NCI-H2029 treated with DMSO at 0.1 percent for 48 hours (cell line): Measurements from ENCODE around the gene RBM12.

Experiments
- DNase-seq: peaks from one replicate; lab custom pipeline; 2025; lab: John Stamatoyannopoulos, UW

The RBM12 gene

DNA sequence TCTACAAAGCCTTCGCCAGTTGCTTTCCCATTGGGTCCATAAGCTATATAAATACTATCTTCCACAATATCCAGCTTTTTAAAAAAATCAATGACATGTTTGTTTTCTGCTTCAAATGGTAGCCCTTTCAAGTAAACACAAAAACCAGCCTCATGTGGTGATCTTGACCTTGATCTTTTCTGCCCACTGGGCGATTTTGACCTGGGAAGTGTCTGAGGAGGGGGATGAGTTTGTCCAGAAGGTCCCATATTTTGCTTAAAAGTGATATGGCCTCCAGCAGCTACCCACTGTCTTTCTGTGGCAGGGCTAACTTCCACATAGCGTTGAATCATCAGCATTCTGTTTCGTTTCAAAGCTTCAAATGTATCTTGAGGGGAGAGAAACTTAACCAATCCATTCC, 10.8 kb downstream of the RBM12 start:
- no peak for DNase-seq

DNA sequence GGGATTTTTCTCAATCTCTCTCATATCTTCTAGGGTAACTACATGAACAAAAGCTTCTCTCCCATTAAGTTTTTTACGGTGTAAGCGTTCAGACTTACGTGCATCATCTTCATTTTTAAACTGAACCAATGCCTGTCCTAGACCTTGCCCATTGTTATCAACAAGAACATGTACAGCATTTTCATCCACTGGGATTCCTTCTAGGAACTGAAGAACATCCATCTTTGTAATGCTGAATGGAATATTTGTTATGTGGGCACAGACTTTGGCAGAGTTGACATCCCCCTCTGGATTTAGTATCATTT, 11.3 kb downstream of the RBM12 start:
- DNase-seq, result no peak

DNA sequence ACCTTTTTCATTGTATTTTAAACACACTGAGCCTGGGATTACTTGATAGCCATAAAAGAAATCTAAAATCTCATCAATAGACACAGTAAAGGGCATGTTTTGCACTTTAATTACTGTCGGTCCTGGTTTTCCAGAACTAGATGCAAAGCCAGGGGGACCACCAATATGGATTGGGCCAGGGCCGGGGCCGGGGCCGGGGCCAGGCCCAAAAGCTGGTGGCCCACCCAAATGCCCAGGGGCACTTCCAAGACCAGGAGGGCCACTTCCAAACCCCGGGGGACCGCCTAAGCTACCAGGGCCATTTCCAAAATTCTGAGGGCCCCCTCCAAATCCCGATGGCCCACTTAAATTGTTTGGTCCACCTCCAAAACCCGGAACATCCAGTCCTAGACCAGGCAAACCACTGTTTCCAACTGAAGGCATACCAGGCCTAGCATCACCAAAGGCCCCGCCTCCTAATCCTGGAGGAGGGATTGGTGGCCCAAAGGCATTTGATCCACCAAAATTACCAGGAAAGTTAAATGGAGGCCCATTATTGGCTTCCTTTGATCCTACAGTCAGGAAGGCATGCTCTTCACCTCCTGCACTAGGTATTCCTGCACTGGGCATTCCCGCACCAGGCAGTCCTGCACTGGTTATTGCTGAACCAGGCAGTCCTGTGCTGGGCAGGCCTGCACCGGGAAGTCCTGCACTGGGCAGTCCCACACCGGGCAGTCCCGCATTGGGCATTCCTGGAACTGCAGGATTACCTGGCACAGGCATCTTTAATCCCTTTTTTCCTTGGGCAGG, 11.9 kb downstream of the RBM12 start:
- DNase-seq, result no peak

DNA sequence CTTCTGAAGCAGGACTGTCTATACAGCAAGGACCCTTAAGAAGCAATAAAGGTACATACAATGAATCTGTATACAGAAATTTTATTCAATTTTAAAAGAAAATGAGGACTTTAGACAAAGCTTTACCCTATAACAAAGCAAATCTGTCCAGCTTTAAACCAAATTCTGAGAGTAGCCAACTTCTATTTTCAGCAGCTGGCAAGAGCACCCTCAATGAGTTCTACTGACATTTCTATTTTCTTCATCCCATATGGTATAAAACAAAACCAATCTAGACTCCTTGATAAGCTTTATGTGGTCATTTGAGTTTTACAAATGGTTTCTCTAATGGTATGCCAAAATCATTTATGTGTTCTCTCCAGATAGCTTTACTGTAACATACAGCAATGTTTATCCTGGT, 12.7 kb downstream of the RBM12 start:
- no peak for DNase-seq

DNA sequence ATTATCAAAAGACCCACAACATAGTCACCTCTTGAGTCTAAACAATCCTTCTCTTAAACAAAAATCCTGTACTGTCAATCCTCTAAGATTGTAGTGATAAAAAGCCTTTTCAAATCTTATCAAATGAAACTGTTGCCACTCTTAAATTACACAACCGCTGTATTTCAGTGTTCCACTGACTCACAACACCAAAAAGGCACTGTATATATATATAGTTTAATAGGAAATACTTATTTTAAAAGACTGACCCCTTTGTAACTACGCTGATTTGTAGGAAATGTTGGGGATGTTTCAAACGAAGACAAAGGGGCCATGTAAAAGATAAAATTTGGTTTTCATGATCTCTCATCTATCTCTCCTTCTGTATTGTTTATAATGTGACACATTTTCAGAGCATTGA, 14.1 kb downstream of the RBM12 start:
- no peak for DNase-seq

DNA sequence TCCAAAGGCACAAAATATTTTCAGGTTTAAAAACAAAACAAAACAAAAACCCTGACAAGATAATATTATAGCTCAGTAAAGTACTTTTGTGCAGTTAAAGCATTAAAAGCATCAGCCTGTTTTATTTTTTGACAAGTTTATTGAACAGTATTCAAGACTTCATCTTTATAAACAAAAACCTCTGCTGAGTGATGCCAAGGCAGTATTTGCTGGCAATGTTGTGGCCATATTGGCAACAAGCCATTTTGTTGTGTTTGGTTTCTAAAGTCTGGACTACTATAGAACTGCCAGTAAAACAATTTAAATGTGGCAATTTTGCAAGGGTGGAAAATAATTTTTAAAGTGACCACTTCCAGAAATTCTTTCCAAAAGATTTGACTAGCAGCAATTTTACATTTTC, 15.9 kb downstream of the RBM12 start:
- no peak for DNase-seq

DNA sequence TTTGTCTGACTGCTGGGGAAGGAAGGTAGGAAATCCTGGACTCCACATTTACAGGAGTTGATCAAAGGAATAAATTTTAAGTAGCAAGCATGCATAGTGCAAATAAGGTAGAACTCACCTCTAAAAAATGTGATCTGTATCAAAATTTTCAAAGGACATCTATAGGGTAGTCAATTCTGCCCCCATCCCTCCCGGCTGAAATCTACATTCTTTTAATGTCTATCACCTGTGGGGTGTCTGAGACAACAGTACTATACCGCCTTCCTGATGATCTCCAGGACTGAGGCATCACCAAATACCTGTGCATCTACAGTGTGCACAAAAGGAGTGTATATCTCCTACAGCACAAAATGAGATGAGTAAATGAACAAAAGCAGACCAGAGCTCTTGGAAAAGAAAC, 19.9 kb downstream of the RBM12 start:
- no peak for DNase-seq

DNA sequence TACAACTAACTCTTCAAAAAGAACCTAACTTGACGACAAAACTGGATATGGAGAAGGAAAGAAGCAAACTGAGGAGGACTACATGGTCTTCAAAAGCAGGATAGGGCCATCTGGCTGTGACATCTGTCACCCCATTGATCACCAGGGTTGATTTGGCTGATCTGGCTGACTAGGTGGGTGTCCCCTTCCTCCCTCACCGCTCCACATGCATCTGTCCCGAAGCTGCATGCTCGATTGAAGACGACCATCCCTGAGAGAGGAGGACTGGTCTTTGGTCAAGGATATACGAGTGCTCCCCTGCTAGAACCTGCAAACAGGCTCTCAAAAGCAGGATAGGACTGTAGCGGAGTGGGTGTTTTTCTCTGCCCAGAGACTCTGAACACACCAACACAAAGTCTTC, 21.7 kb downstream of the RBM12 start:
- DNase-seq, result no peak

DNA sequence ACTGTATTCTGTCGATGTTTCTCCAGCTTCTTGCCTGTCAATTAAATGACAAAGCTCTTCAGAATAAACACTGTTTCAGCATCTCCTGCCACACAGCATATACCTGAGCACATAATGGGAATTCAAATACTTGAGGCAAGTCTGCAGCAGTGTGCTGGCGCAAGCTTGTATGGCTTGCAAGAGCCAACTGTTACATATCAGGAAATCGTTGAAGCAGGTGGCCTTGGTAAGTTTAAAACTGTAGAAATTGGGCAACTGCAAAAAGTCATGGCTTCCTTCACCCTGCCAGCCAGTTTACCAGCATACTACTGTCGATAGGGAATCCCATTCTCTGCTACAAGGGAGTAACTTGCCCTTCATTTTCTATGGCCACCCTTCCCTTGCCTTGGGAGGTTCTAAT, 23.0 kb downstream of the RBM12 start:
- no peak for DNase-seq

DNA sequence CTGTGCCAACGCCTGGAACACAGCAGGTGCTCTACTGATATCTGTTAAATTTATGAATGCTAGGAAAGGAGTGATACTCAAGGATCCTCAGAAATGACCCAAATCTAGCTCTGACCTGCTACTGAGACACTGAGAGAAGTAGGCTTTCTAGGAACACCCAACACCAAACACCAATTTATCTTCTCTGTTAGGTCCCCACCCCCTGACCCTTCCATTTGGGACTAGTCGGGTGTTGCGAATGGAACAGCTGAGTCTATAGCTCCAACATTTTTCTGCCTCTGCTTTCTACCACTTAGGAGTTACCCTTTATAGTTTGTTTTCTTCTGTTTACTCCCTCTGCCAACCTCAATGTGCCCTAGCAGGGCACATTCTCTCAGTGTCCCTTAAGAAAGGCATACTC, 24.0 kb downstream of the RBM12 start:
- no peak for DNase-seq

DNA sequence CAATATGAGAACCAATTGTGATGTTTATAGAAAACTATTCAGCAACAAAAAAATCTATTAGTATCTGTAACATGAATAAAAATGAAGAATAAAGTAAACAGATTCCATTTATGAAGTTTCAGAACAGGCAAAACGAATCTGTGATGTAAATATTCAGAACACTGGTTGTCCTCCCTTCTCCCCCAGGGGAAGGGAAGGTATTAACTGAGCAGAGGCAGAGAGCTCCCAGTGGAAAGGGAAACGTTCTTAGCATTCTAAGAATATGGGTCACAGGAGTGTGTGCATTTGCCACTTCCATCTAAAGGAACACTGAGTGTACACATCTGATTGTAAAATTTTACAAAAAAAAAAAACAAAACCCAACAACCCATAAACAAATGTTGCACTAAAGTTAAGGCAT, 25.9 kb downstream of the RBM12 start:
- no peak for DNase-seq

DNA sequence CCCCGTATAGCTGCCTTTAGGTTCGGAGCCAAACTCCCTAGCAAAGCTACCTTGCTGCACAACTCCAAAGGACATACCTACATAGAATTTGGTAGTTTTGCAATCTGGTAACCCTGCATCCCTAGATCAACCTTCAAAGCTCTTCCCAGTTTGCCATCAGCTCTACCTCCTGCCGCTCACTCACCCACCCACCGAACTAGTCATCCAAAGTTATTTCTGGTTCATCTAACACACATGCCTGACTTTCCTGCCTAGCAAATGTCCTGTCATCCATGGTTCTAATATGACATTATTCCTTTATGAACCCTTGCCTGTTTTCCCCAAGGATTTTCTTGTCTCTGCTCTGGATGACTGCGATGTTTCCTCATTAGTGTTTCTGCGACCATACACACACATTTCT, 27.4 kb downstream of the RBM12 start:
- DNase-seq, result no peak

DNA sequence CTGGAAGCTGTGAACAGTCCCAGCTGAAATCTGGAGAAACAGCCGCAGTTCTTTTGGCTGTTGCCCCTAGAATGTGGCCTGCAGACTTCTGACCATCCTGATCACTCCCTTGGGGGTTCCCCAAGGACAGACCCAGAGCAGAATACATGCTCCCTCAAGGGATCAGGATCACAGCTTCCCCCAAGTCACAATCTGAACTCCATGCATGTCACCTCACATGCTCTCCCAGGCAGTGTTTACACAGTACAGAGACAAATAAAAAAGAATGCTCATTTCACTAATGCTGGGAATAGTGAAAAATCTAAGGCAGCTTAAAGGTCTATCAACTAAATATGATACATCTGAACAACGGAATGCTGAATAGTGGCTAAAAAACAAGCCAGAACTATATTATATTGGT, 28.6 kb downstream of the RBM12 start:
- no peak for DNase-seq

DNA sequence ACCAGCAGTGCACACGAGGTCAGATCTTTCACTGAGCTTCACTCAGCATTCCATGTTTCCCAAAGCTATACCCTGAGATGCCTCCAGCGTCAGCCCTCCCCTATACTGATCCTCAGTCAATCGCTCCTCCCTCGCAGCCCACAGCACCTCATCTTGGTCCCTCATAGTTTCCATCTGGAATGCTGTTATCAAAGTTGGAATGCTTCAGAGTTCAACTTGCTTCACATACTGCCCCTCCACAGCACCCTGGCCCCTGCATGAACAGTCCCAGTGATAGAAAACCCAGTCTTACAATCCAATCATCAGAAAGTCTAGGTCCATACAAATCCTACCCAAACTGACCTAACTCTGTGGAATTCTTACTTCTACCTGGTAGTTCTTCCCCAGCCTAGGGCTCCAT, 29.0 kb downstream of the RBM12 start:
- no peak for DNase-seq

DNA sequence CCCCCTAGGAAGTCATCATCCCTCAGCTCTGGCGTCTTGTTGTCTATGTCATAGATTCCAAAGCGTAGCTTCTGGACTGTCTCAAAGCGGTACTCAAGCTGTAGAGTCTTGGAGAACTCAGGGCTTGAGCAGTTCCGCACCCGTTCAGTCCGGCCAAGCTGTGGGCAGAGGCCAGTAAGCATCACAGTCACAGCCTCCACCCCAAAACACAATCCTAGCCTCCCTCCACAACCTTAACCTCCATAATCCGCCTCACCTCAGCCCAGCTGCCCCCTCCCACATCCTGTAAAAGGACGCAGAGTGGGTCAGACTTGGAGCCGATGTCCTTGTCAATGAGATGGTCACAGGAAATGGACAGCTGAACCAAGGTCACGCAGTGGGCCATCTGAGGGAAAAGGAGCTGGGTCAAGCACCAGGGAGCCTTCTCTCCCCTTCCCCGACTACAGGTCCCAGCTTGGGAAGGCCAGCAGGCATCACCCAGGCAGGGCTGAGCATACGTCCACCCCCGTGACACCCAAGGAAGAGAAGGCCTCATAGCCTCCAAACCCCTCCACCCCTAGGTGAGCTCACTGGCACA, 32.1 kb downstream of the RBM12 start:
- no peak for DNase-seq

DNA sequence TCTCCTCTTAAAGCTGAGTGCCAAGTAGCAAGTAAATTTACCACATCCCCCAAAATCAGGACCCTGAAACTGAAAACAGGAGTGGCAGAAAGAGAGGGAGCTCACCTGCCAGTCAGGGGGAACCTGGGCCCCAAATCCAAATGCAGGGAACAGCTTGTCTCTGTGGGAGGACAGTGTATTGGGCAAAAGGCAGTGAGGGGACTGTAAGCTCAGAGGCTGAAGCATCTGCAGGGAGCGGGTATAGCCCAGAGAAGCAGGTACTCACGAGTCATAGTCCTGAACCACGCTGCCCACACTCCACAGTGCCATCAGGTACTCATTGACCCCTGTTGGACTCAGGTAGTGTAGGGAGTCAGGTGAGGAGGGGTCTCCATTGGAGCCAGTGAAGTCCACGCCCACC, 34.1 kb downstream of the RBM12 start:
- no peak for DNase-seq

DNA sequence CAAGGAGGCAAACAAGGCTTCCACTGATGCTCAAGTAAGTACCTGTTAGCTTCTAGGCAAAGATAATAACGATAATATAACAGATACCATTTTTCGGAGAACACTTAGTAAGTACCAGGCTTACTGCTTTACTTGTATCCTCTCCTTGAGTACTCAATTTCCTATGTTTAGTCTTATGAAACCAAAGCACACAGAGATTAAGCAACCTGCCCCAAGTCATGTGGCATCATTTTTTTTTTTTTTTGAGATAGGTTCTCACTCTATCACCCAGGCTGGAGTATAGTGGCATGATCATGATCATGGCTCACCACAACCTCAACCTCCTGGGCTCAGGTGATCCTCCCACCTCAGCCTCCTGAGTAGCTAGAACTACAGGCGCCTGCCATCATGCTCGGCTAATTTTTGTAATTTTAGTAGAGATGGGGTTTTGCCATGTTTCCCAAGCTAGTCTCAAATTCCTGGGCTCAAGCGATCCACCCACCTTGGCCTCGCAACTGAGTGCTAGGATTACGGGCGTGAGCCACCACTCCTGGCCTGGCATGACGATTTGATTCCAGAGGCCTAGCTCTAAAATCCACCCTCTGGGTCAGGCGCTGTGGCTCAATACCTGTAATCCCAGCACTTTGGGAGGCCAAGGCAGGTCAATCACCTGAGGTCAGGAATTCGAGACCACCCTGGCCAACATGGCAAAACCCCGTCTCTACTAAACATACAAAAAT, 35.1 kb downstream of the RBM12 start:
- no peak for DNase-seq

DNA sequence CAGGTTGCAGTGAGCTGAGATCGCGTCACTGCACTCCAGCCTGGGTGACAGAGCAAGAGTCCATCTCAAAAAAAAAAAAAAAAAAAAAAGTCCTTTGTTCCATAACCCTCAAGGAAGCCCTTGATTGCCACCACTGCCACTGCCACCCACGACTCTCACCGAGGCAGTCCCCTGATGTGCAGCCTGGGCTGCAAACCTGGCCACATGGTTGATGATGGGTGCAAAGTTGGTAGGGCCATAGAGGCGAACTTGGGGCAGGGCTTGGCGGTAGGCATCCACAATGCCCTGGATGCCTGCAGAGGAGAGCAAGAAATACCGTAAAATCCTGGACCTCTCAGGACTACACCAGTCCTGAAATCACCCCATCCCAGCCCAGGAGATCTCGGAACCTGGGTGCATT, 37.6 kb downstream of the RBM12 start:
- DNase-seq, result no peak

DNA sequence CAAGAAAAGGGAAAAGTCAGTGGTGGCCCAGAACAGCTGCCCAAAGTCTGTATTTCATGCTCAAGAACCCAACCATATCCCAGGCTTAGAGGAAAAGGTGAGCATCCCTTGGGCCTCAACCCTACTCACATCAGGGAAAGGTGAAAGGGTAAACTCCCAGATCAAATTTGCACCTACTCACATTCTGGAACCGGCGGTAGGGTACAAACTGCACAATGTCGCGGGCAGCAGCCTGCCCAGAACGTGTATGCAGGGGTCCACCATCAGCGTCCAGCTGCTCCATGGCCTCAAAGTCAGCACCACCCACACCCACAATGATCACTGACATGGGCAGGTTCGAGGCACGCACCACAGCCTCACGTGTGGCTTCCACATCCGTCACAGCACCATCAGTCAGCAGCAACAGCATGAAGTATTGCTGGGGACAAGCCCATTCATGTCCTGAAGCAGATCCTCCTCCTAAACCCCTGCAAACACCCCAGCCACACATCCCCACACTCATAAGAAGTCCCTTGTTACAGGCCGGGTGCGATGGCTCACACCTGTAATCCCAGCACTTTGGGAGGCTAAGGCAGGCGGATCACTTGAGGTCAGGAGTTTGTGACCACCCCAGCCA, 38.2 kb downstream of the RBM12 start:
- no peak for DNase-seq

DNA sequence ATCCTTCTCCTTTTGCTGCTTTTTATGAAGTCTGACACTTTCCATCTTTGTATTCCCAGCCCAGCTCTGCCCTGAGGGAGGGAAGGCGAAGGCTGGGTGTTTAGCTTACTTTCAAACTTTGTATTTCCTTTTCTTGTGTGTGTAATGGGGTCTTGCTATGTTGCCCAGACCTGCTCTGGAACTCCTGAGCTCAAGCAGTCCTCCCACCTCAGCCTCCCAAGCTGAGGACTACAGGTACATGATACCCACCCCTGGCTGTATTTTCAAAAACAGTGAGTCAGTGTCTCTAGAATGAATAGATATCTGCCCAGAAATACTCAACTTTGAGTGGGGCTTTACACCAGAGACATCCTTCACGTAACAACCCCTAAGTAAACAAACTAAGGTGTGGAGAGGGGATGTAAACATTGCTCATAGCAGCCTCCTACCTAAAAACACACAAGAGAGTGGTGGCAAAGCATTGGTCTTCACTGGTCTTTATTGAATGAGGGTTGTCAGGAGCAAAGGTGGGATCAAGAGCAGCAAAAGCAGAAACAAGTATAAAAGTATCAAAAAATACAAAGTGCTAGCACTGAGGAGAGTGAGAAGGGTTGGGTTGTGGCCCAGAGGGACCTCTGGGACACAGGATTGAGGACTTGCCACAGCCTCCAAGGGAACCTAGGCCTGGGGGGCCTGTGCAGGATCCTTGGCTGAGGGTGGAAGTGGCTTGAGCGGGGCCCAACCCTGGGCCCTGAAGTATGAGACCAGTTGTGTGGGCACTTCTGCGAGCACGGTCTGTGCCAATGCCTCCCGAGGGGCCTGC, 38.9 kb downstream of the RBM12 start:
- no peak for DNase-seq

DNA sequence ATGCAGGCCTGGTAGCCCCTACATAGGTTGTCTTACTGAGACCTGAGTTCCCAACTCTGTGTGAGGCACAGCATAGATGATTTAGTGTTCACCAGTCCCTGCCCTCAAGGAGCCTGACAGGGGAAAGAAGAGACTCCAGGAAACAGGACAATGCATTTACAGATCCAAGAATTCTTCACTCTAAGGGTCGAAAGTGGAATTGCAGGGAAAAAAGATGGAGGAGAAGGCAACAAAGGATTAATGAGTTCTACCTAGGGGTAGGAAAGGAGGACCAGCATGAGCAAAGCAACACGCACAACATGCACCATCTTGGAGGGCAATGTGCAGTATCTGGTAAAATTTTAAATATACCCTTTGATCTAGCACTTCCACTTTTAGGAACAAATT, 43.1 kb downstream of the RBM12 start:
- DNase-seq, result no peak

DNA sequence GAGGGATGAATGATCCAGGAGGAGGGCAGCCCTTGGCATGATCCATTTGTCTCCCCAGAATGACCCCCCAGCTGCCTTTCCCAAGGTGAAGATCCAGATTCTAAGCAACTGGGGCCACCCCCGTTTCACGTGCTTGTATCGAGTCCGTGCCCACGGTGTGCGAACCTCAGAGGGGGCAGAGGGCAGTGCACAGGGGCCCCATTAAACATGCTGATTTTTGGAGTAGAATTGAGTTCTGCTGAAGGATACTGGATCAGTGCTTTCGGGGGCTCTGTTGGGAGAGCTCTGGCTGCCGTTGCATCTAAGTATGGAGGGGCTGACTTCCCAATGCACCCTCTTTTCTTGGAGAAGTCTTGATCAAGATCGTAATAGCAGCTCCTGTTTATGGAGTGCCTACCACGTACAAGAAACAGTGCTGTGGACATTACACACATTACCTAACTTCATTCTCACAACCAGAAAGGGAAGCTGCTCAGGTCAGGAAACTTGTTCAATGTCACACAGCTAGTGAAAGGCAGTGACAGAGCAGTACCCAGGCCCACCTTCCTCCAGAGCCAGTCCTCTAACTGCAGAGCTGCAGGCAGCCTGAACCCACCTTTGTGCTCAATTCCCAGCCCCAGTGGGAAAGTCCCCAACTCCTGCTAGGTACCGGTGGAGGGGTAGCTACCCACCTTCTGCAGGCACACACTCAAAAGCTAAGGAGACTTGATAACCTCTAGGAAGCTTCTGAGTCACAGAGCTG, 43.7 kb downstream of the RBM12 start:
- DNase-seq, result no peak
